HG02610 (cell line): ENCODE data around the gene TCEA2.
A peak's percentile ranks its signal among the peaks of the same experiment; 100 is the strongest.

Experiments
- ATAC-seq: cut with Tn5 transposase; IDR thresholded peaks from one replicate; pipeline ENCODE4 v1.9.1; 2021; ENCODE audit warnings: mild to moderate bottlenecking, moderate library complexity; ENCODE audit not compliant: unreplicated experiment

Gene TCEA2

GRCh38 chr20:64062596-64063388 lies at the start of gene TCEA2:
Gene TCEA2 (plus strand): TSS chr20:64063198. CDS start chr20:64063313, 115 bp downstream.
- peak; percentile 77 for ATAC-seq

- ATAC-seq: no peak
Observed at GRCh38 chr20:64015635-64016034, 47.4 kb upstream of the TCEA2 start.

GRCh38 chr20:64021124-64021975 lies 41.6 kb upstream of the TCEA2 start:
- ATAC-seq: no peak

- no peak for ATAC-seq
Observed at GRCh38 chr20:64022671-64023360, 40.2 kb upstream of the TCEA2 start.

- ATAC-seq: no peak
Observed at GRCh38 chr20:64023361-64024140, 39.4 kb upstream of the TCEA2 start.

- no peak for ATAC-seq
Observed at GRCh38 chr20:64024141-64024990, 38.6 kb upstream of the TCEA2 start.

GRCh38 chr20:64025101-64025825 lies 37.7 kb upstream of the TCEA2 start:
- no peak for ATAC-seq

GRCh38 chr20:64025826-64026412 lies 37.1 kb upstream of the TCEA2 start:
- ATAC-seq: no peak

- ATAC-seq: no peak
Observed at GRCh38 chr20:64027981-64028685, 34.9 kb upstream of the TCEA2 start.

- ATAC-seq: no peak
Observed at GRCh38 chr20:64029293-64030117, 33.5 kb upstream of the TCEA2 start.

- ATAC-seq: no peak
Observed at GRCh38 chr20:64030371-64031134, 32.4 kb upstream of the TCEA2 start.

- ATAC-seq: no peak
Observed at GRCh38 chr20:64031822-64032314, 31.1 kb upstream of the TCEA2 start.

- ATAC-seq: no peak
Observed at GRCh38 chr20:64032706-64033624, 30.0 kb upstream of the TCEA2 start.

GRCh38 chr20:64033981-64034493 lies 29.0 kb upstream of the TCEA2 start:
- ATAC-seq: no peak
